ENCODE measurements around the gene GTPBP6.

The GTPBP6 gene

GRCh38 chrX:335758-336155 lies 17.2 kb upstream of the GTPBP6 start:
- H3K9me2 ChIP-seq (replicated peaks; ENCODE audit: control insufficient read depth, low read length) = no peaks in the 10 kb centered on the region
- no peaks in the 10 kb centered on the region for H3K27me3 ChIP-seq (ENCODE audit: control insufficient read depth, low read length)
- no peak overlapping the region for H3K4me2 ChIP-seq (ENCODE audit: low read length)
- no peak overlapping the region for H3K27ac ChIP-seq (ENCODE audit: low read depth, low read length)
- peaks cover 3% of the 10 kb centered on the region; the same call in 1 of the 2 replicates for H3K9me3 ChIP-seq (ENCODE audit: control insufficient read depth, insufficient read depth, low read length)
- H3K4me1 ChIP-seq (ENCODE audit: control insufficient read depth, low read length) = peaks cover 9% of the 10 kb centered on the region
- H3K4me3 ChIP-seq (ENCODE audit: low read length) = no peak overlapping the region
- H3F3A ChIP-seq (ENCODE audit: control insufficient read depth, insufficient read depth) = no peaks in the 10 kb centered on the region
- TF ChIP-seq EZH2phosphoT487 (IDR thresholded peaks at IDR 0.05; ENCODE audit: borderline replicate concordance, low read length) (no peak), CTCF (IDR thresholded peaks at IDR 0.05; ENCODE audit: low read depth, low read length, poor library complexity, severe bottlenecking) (no peak)
- no peaks in the 10 kb centered on the region for H4K20me1 ChIP-seq (ENCODE audit: control insufficient read depth, insufficient read depth, low read depth, low read length)
- peaks cover 40% of the 10 kb centered on the region for H3K79me2 ChIP-seq (ENCODE audit: control insufficient read depth, low read length)
- H3K36me3 ChIP-seq (ENCODE audit: control insufficient read depth, low read length) = peaks cover 70% of the 10 kb centered on the region

GRCh38 chrX:334971-335757 lies 16.6 kb upstream of the GTPBP6 start:
- peaks cover 9% of the 10 kb centered on the region for H3K4me1 ChIP-seq (ENCODE audit: control insufficient read depth, low read length)
- no peak overlapping the region for H3K27ac ChIP-seq (ENCODE audit: low read depth, low read length)
- H3K9me2 ChIP-seq (replicated peaks; ENCODE audit: control insufficient read depth, low read length) = no peaks in the 10 kb centered on the region
- TF ChIP-seq EZH2phosphoT487 (IDR thresholded peaks at IDR 0.05; ENCODE audit: borderline replicate concordance, low read length) = no peak
- TF ChIP-seq CTCF (IDR thresholded peaks at IDR 0.05; ENCODE audit: low read depth, low read length, poor library complexity, severe bottlenecking) = no peak
- H3F3A ChIP-seq (ENCODE audit: control insufficient read depth, insufficient read depth) = no peaks in the 10 kb centered on the region
- H3K36me3 ChIP-seq (ENCODE audit: control insufficient read depth, low read length) = peaks cover 66% of the 10 kb centered on the region
- peaks cover 37% of the 10 kb centered on the region for H3K79me2 ChIP-seq (ENCODE audit: control insufficient read depth, low read length)
- H4K20me1 ChIP-seq (ENCODE audit: control insufficient read depth, insufficient read depth, low read depth, low read length) = no peaks in the 10 kb centered on the region
- H3K27me3 ChIP-seq (ENCODE audit: control insufficient read depth, low read length) = no peaks in the 10 kb centered on the region
- H3K4me2 ChIP-seq (ENCODE audit: low read length) = no peak overlapping the region
- no peaks in the 10 kb centered on the region for H3K9me3 ChIP-seq (ENCODE audit: control insufficient read depth, insufficient read depth, low read length)
- H3K4me3 ChIP-seq (ENCODE audit: low read length) = no peak overlapping the region

GRCh38 chrX:334331-334891 lies 15.8 kb upstream of the GTPBP6 start:
- no peaks in the 10 kb centered on the region for H3K27me3 ChIP-seq (ENCODE audit: control insufficient read depth, low read length)
- H3K27ac ChIP-seq (ENCODE audit: low read depth, low read length) = no peak overlapping the region
- H3K9me3 ChIP-seq (ENCODE audit: control insufficient read depth, insufficient read depth, low read length) = peaks cover 3% of the 10 kb centered on the region; the same call in 1 of the 2 replicates
- no peak overlapping the region for H3K4me2 ChIP-seq (ENCODE audit: low read length)
- no peaks in the 10 kb centered on the region for H4K20me1 ChIP-seq (ENCODE audit: control insufficient read depth, insufficient read depth, low read depth, low read length)
- H3K9me2 ChIP-seq (replicated peaks; ENCODE audit: control insufficient read depth, low read length) = no peaks in the 10 kb centered on the region
- peaks cover 66% of the 10 kb centered on the region for H3K36me3 ChIP-seq (ENCODE audit: control insufficient read depth, low read length)
- peaks cover 37% of the 10 kb centered on the region for H3K79me2 ChIP-seq (ENCODE audit: control insufficient read depth, low read length)
- H3K4me3 ChIP-seq (ENCODE audit: low read length) = no peak overlapping the region
- H3K4me1 ChIP-seq (ENCODE audit: control insufficient read depth, low read length) = peaks cover 9% of the 10 kb centered on the region
- TF ChIP-seq CTCF (IDR thresholded peaks at IDR 0.05; ENCODE audit: low read depth, low read length, poor library complexity, severe bottlenecking) (no peak), EZH2phosphoT487 (IDR thresholded peaks at IDR 0.05; ENCODE audit: borderline replicate concordance, low read length) (no peak)
- peaks cover 2% of the 10 kb centered on the region; the same call in 1 of the 2 replicates for H3F3A ChIP-seq (ENCODE audit: control insufficient read depth, insufficient read depth)

Data from DOHH2 (cell line).